Mononuclear cell (primary cell): Measurements from ENCODE around the gene EPO. TPM values are rescaled to one million over a fixed set of nuclear protein-coding genes. Genes with fewer than 3 reads are reported as not detected.

Experiments used
- total RNA-seq: library from RNA; depleted of rRNA; stranded (reverse); fragments of >200 nt; gene quantifications from one replicate; pipeline ENCODE4 v1.2.3, GENCODE V29; 2012

The EPO gene
- total RNA-seq, 1 donor: not detected

Other genes with a start within 250 kb of the EPO start
- 39.8 TPM for gene TSC22D4, start 241.3 kb upstream of the EPO start, total RNA-seq
- 0.10 TPM for gene NYAP1, start 236.5 kb upstream of the EPO start, total RNA-seq
- 3.4 TPM for gene AGFG2, start 181.3 kb upstream of the EPO start, total RNA-seq
- gene SAP25, start 146.6 kb upstream of the EPO start, total RNA-seq: 1.8 TPM
- 153 TPM for gene LRCH4, start 134.3 kb upstream of the EPO start, total RNA-seq
- gene FBXO24, start 134.1 kb upstream of the EPO start, total RNA-seq: 0.21 TPM
- 0.42 TPM for gene PCOLCE, start 118.1 kb upstream of the EPO start, total RNA-seq
- gene MOSPD3, start 107.9 kb upstream of the EPO start, total RNA-seq: 6.2 TPM
- 0.31 TPM for gene TFR2, start 78.9 kb upstream of the EPO start, total RNA-seq
- gene ACTL6B, start 64.0 kb upstream of the EPO start, total RNA-seq: not detected
- gene GNB2, start 46.7 kb upstream of the EPO start, total RNA-seq: 82.2 TPM
- 26.3 TPM for gene GIGYF1, start 26.2 kb upstream of the EPO start, total RNA-seq
- gene POP7, start 14.3 kb upstream of the EPO start, total RNA-seq: 10.4 TPM
- gene ZAN, start 13.1 kb downstream of the EPO start, total RNA-seq: not detected
- gene EPHB4, start 107.1 kb downstream of the EPO start, total RNA-seq: 4.1 TPM
- gene SLC12A9, start 132.2 kb downstream of the EPO start, total RNA-seq: 22.6 TPM
- gene TRIP6, start 146.9 kb downstream of the EPO start, total RNA-seq: 2.2 TPM
- gene SRRT, start 154.6 kb downstream of the EPO start, total RNA-seq: 51.4 TPM
- gene UFSP1, start 169.2 kb downstream of the EPO start, total RNA-seq: 1.5 TPM
- gene ACHE, start 175.4 kb downstream of the EPO start, total RNA-seq: 0.21 TPM
- not detected for gene MUC3A, start 229.1 kb downstream of the EPO start, total RNA-seq
- 0.10 TPM for gene MUC12, start 249.1 kb downstream of the EPO start, total RNA-seq